ENCODE measurements around the gene APLP1.
"Not testable (repeated sequence)": the region's sequence is repeated elsewhere in the genome, so short reads cannot be mapped to it uniquely, and the experiment has no call there.

The APLP1 gene

DNA sequence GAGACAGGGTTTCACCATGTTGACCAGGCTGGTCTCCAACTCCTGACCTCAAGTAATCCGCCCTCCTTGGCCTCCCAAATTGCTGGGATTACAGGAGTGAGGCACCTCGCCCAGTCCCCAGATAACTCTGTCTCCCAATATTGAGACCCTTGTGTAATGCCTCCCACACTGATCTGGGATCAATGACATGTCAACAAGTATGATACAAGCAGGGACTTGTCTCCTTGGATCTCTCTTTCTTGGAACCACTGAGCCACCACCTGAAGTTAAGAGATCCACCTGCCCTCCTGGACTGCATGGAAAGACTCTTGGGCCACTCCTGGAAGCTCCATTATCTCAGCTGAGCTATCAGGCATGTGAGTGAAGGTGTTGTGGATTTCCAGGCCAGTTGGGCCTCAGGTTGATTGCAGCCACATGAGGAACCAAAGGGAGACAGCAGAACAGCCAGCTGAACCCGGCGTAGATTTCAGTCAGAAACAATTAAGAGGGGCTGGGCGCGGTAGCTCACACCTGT, 16.9 kb downstream of the APLP1 start:
- DNase-seq: no peak

DNA sequence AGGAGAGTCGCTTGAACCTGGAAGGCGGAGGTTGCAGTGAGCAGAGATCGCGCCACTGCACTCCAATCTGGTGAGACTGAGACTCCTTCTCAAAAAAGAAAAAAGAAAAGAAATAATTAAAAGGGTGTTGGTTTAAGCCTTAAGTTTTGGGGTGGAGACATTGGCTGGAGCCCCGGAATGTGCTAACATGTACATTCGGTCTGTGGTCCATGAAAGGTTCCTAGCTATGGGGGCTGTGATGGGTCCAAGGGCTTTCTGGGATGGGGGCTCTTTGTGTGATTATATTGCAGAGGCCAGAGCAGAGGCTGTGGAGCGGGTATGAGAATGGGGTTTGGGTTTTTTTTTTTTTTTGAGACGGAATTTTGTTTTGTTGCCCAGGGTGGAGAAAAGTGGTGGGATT, 17.5 kb downstream of the APLP1 start:
- DNase-seq: no peak

DNA sequence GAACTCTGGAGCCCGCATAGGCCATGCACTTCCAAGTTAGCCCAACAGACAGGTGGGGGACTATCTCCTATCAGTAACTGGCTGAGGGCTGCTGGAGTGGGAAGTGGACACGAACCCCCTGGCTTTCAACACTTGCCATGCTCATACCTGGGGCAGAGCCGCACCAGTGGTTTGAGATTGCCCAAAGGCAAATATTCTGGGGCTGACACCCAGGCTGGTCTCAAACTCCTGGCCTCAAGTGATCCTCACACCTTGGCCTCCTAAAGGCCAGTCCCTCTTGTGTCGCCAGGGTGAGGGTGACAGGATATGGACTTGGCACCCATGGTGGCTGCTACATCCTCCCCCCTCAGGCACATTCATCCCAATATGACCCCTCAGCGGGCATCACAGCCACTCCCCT, 18.8 kb downstream of the APLP1 start:
- DNase-seq: no peak

DNA sequence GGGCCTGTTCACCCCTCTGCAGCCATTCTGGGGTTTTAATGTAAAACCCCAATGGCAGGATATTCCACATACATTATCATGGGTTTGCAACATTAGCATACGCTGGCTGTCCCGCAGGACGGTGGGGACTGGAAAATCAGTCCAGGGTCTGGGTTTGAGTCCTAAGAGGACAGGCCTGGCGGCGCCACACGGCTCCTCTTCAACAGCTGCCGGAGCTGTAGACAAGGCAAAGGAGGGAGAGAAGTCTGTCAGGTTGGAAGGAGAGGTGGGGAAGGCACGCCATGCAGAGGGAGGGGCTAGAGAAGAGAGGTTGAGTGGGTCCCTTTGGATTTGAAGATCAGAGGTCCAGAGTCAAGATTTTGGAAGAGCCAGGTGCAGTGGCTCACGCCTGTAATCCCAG, 20.0 kb downstream of the APLP1 start:
- no peak for DNase-seq

DNA sequence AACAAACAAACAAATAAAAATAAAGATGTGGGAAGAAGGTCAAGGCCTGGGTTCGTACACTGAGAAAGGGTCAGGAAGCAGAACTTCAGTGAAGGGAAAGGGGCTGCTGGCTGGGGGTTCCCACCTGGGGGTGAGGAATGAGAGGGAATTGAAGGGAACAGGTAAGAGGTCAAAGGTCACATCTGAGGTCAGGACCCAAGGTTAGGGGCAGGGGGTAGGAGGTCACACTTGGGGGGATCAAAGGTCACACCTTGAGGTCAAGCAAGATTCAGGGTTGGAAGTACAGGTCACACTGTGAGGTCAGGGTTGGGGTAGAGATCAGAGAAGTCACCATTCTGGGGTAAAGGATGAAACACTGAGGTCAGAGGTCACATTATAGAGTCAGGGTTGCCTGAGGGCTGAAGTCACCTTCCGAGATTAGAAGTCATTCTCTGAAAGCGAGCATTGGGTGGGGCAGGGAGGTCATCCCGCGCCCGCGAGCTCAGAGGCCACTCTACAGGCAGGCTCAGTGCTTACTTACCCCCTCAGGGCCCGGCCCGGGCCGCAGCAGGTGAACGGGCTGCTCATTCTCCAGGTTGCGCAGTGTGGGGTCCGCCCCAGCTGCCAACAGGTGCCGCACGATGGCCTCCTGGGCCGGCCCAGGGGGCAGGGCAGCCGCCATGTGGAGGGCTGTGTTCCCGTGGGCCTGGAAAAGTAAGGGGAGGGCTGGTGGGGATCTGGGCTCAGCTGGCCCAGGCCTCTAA, 21.2 kb downstream of the APLP1 start:
- DNase-seq: no peak

DNA sequence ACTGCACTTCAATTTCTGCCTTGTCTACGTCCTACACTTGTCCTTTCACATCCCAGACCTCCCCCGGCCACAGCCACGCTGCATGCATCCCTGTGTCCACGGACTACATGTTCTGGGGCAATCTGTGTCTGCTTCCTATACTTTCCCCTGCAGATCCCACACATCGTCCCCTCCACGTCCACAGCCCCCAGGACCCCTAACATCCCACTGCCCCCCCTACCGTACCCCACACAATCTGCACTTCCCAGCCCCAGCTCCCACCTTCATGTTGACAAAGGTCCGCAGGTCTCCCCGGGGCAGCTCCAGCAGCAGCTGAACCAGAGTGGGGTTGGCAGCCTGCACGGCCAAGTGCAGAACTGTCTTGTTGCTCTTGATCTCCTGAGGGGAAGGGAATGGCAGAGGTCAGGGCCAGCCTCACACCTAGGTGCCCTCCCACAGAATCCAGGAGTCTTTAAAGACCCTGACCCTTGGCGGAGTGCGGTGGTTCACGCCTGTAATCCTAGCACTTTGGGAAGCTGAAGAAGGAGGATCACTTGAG, 21.8 kb downstream of the APLP1 start:
- no peak for DNase-seq

DNA sequence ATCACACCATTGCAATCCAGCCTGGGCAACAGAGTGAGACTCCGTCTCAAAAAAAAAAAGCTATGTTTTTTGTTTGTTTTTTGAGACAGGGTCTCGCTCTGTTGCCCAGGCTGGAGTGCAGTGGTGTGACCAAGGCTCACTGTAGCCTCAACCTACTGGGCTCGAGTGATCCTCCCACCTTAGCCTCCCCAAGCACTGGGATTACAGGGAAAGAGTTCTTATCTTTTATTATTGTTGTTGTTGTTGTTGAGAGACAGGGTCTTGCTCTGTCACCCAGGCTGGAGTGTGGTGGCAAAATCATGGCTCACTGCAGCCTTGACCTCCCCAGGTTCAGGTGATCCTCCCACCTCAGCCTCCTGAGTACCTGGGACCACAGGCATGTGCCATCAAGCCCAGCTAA, 23.4 kb downstream of the APLP1 start:
- DNase-seq: not testable (repeated sequence)

DNA sequence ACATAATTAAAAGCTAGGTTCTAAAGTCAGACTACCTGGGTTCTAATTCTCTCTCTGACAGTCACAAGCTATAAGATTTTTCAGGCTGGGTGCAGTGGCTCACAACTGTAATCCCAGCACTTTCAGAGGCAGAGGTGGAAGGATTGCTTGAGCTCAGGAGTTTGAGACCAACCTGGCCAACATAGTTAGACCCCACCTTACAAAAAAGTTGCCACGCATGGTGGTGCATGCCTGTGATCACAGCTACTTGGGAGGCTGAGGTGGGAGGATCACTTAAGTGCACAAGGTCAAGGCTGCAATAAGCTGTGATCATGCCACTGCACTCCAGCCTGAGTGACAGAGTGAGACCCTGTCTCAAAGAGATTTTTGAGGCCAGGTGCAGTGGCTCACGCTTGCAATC, 26.0 kb downstream of the APLP1 start:
- DNase-seq: no peak

DNA sequence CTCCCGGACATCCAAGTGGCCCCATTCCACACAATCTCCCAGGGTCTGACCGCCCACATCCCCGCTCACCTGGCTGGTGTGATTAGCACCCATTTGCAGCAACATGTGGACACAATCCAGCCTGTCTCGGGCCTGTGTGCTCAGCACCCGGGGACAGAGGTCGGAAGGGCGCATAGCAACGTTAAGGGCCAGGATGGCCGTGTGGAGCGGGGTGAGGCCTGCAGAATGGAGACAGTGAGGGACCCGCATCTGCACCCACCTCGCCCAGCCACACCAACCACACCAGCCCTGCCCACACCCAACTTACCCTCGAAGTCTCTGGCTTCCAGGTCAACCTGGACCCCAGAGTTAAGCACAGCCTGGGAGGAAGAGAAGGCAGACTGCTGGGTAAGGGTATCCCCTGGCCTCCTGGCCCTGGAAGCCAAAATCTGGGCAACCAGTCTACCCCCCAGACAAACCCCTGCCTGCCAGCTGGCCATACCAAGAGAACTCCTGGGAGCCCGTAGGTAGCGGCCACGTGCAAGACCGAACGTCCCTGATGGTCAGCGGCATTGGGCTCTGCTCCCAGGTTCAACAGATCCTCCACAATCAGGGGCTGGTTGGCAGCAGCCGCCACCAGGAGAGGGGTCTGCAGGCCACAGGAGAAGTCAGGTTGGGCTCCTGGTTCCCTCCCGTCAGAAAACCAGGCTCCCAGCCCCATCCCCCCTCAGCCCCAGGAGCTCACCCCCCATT, 27.7 kb downstream of the APLP1 start:
- no peak for DNase-seq

DNA sequence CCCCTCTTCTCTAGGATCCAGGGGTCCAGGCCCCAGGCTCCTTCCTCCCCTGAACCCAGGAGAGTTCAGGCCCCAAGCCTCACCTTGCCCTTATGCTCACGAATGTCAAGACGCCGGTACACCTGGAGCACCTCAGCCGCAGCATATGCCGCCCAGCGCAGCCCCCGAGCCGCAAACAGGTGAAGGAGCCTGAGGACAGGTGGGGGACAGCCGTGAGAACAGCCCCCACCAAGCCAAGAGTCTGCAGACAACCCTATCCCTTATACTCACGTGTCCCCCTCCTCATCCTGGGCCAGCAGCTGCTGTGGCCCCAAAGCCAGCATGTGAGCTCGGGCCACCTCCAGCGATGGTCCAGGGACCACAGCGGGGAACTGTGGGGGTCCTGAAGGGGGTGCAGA, 28.3 kb downstream of the APLP1 start:
- DNase-seq: no peak

DNA sequence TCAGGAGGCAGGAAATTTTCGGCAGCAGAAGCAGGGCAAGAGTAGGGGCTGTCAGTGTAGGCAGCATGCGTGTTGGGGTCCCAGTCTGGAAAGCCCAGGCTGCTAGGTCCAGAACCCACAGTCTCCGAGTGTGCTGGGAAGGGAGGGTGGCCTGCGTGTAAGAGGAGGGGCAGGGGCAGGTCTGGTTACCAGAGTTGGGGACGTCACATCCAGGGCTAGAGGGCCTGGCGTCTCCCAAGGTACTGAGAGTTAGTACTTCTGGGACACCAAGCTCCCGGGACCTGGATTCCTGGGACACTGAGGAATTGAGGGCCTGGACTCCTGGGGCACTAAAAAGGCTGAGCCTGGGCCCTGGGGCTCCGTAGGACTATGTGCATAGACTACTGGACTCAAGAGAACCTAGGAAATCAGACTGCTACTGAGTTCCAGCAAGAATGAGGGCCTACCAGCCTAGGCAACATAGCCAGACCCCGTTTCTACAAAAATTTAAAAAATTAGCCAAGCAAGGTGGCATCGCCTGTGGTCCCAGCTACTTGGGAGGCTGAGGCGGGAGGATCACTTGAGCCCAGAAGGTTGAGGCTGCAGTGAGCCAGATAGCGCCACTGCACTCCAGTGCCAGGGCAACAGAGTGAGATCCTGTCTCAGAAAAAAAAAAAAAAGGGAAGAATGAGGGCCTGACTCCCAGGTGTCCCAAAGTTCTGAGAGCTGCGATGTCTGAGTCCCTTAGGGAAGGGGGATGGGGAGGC, 29.5 kb downstream of the APLP1 start:
- no peak for DNase-seq

DNA sequence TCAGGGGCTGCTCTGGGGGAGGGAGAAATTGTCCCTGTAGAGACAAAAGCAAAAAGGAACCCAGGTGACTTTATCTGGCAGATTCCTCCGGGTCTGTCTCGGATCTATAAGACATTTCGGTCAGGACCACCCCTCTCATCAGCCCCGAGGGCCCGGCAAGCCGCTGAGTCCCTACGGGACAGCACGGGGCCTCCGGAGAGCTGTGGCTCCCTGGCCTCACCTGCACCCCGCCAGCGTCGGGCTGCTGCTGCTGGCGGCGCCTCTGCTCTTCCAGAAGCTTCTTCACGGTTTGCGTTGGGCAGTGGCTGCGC, 30.1 kb downstream of the APLP1 start:
- DNase-seq: no peak

DNA sequence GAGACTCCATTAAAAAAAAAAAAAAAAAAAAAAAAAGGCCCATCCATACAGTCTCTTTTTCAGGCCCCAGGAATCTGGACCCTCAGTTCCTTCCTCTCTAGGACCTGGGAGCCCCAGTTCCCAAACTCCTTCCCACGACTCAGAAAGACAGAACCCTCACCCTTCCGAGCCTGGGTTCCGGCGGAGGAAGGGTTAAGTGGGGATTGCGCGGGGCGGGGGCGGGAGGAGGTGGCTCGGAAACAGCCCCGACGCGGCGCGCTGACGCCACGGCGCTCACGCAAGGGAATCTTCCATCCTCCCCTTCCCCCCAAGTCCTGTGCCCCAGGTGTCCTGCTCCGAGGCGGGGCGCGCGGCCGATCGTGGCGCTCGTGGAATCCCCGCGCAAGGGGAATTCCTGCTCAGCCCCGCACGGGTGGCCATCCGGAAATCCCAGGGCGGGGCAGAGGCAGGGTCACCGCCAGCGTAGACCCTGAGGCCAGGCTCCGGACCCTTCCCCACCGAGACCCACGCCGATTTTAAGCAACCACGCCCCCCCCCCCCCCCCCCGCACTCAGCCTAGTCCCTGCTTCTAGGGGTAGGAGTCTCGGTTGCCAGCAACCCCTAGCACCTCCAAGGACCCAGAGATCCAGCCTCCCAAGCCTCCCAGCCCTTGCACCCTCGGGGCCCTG, 31.3 kb downstream of the APLP1 start:
- peak; percentile 48 to 77 (median 71) for DNase-seq

DNA sequence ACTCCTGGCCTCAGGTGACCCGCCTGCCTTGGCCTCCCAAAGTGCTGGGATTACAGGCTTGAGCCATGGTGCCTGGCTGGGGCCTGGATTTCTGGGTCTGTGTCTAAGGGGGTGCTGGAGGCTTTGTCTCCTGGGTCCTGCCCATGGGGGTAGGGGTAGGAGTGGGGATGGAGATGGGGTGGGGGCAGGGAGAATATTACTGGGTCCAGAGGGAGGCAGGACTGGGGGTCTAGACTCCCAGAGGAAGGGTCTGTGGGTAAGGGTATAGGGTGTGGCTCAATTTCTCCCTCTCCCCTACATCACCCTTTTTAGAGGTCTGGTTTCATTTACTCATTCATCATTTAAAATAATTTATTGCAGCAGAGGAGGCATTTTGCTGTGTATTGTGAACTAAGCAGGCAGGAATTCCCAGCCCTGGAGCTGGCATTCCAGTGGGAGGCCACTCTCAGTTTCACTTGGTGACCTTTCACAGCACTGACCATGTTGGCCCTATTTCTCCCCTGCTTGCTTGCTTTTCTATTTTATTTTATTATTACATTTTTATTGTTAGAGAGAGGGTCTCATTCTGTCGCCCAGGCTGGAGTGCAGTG, 32.8 kb downstream of the APLP1 start:
- DNase-seq: no peak

DNA sequence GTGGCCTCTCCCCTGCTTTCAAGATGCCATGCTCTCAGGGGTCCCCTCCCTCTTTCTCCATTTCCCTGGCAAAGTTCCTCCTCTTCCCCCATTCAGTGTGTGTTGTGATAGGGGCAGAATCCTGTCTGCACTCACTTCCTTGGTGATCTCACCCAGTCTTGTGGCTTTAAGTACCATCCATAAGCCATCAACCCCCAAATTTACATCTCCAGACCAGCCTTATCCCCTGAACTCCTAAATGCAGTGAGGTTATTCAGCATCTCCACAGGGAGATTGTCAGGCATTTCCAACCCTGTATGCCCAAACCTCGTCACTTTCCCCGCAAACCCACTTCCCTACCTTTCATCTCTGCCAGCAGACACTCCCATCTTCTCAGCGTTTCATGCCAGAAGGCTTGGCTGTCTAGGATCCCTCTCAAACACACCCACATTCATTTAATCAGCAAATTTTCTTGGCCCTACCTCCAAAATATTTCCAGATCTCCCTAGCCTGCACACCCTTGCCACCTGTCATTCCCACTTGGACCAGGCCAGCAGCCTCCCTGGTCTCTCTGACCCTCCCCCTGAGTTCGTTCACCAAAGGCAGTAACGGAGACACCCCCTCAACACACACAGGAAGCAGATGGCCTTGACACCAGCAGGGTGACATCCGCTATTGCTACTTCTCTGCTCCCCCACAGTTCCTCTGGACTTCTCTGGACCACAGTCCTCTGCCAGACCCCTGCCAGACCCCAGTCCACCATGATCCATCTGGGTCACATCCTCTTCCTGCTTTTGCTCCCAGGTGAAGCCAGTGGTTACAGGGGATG, 33.7 kb downstream of the APLP1 start, which contains the start of gene HCST:
HCST (plus strand) TSS at position 676 of the 808 bp plus-strand sequence; CDS start at position 741, 65 bp downstream.
- peak in 1 of 4 experiments; percentile 28 for DNase-seq

DNA sequence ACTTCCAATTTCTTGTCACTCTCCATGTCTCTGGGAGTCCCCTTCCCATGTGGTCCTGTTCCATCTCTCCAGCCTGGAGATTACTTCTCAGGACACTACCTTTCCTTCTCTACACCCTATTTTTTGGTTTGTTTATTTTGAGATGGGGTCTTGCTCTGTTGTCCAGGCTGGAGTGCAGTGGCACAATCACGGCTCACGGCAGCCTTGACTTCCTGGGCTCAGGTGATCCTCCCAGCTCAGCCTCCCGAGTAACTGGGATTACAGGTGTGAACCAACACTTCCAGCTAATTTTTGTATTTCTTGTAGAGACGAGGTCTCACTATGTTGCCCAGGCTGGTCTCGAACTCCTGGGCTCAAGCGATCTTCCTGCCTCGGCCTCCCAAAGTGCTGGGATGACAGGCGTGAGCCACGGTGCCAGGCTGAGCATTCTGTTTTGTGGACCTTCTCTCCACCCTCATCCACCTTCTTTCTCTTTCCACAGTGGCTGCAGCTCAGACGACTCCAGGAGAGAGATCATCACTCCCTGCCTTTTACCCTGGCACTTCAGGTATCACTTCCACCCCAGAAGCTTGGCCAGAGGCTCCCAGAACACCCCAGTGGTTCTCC, 34.6 kb downstream of the APLP1 start:
- no peak for DNase-seq

DNA sequence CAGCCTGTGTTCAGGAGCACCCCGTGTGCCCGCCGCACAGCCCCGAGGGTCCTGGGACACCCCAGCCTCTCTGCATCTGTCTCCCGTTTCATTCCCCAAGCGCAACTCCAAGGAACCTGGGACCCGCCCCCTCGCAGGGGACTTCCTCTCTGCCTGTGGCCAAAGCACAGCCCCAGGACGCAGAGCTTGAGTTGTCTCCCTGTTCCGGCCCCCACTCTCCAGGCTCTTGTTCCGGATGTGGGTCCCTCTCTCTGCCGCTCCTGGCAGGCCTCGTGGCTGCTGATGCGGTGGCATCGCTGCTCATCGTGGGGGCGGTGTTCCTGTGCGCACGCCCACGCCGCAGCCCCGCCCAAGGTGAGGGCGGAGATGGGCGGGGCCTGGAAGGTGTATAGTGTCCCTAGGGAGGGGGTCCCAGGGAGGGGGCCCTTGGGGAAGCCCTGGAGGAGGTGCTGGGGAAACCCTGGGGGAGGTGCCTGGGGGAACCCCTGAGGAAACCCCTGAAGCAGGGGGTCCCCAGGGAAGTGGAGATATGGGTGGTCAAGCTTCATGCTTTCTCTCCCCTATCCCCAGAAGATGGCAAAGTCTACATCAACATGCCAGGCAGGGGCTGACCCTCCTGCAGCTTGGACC, 35.3 kb downstream of the APLP1 start:
- peak; percentile 42 to 85 (median 64) for DNase-seq

DNA sequence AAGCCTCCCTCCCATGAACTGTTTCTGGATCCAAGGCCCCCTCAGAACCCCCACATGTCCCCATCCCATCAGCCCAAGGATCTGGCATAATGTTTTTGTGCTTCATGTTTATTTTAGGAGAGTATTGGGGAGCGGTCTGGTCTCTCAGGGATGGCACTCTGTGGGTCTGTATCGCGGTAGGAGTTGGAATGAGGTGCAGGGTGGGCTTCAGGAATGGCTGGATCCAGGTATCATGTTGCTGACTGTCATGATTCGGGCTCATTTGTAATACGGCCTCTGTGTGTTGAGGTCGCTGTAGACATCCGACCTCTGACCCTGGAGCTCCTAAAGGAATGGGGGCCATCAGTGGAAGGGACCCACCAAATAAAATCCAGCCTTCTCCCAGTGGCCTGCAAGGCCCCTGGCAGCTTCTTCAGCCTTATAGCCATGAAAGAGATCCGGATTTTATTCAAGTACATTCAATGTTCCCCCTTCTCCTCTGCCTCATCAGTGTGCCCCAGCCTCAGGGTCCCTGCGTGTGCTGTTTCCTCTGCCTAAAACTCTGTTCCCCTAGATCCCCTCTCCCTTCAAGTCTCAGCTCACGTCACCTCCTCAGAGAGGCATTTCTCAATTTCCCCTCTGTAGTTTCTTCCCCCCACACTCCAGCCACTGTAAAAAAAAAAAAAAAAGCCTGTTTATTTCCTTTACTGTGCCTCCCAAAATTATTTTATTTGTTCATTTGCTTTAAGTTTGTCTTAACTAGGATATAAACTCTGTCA, 36.1 kb downstream of the APLP1 start:
- no peak for DNase-seq

DNA sequence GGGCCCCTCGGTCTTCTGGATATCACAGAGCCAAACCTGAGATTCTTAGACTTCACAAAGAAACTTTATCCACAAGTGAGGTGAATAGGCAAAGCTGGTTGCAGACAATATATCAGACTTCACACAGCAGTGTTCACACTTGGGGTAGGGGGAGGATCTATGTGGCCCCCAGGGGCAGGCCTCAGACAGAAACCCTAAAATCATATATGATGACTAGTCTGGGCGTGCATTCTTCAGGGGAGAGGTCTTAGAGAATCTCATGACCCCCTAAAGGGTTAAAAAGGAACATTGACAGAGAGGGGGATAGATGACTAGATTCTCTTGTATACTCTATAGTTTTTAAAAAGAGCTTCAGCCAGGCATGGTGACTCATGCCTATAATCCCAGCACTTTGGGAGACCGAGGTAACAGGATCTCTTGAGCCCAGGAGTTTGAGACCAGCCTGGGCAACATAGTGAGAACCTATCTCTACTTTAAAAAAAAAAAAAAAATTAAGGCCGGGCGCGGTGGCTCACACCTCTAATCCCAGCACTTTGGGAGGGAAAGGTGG, 36.9 kb downstream of the APLP1 start:
- no peak for DNase-seq

DNA sequence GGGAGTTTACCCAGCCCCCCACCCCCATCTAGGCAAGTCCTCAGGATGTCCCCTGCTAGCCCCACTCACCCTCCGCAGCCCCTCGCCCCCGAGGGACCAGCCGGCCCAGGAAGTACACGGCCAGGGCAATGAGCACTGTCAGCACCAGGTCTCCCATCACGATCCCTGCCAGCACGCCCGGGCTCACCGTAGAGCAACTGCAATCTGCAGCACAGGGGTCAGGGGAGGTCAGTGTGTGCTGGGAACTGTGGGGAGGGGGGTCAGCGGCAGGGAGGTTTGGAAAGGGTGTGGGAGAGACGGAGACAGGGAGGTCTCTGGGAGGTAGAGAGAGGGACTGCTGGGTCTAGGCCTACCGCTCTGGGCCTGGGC, 39.0 kb downstream of the APLP1 start:
- DNase-seq: no peak
